Measurements from ENCODE around the gene KIAA0586. TPM values are rescaled to one million over a fixed set of nuclear protein-coding genes. Genes with fewer than 3 reads are reported as not detected.

Gene KIAA0586
- total RNA-seq, 1 experiment from 2014 or later, result 23.5 TPM

- POLR2A ChIA-PET, result no interaction called here
These were observed 166.5 kb downstream of the KIAA0586 start for GRCh38 chr14:58593977-58594376.

More at GRCh38 chr14:58593977-58594376, 166.5 kb downstream of the KIAA0586 start:
- TF ChIP-seq ZMAT4 (CRISPR knock-in tag; IDR thresholded peaks at IDR 0.05), result no peak
- TF ChIP-seq ZNF138 (CRISPR knock-in tag; conservative IDR thresholded peaks at IDR 0.05), result no peak
- no peak for TF ChIP-seq RORB (CRISPR knock-in tag; IDR thresholded peaks at IDR 0.05)
- TF ChIP-seq FOXK1 (CRISPR knock-in tag; IDR thresholded peaks at IDR 0.05), result no peak
- no peak for TF ChIP-seq ELF4 (CRISPR knock-in tag; IDR thresholded peaks at IDR 0.05; ENCODE audit: low read depth)
- TF ChIP-seq ZNF425 (CRISPR knock-in tag; conservative IDR thresholded peaks at IDR 0.05), result no peak
- TF ChIP-seq NR2C2 (CRISPR knock-in tag; IDR thresholded peaks at IDR 0.05), result no peak
- TF ChIP-seq HMGXB4 (CRISPR knock-in tag; IDR thresholded peaks at IDR 0.05), result no peak
- no peak for TF ChIP-seq ZNF512 (CRISPR knock-in tag; IDR thresholded peaks at IDR 0.05; ENCODE audit: borderline replicate concordance)
- no peak for TF ChIP-seq PRDM15 (CRISPR knock-in tag; IDR thresholded peaks at IDR 0.05)
- no peak for TF ChIP-seq NFATC4 (CRISPR knock-in tag; IDR thresholded peaks at IDR 0.05)
- TF ChIP-seq TP53 (CRISPR knock-in tag; IDR thresholded peaks at IDR 0.05), result no peak
- no peak for TF ChIP-seq OVOL2 (CRISPR knock-in tag; IDR thresholded peaks at IDR 0.05; ENCODE audit: borderline replicate concordance)
- TF ChIP-seq ATF3 (CRISPR knock-in tag; conservative IDR thresholded peaks at IDR 0.05), result no peak
- no peak for TF ChIP-seq GABPB1 (CRISPR knock-in tag; IDR thresholded peaks at IDR 0.05)
- CTCF ChIA-PET, result no interaction called here
- Mint-ChIP-seq H3K4me1 (peaks cover 13% of the 10 kb centered on the region), H3K9me3 (peaks cover 7% of the 10 kb centered on the region; the same call in 1 of the 2 replicates), H3K27ac (no peak overlapping the region), H3K4me3 (no peak overlapping the region), H3K27me3 (ENCODE audit: low read depth) (peaks cover 30% of the 10 kb centered on the region), H3K36me3 (peaks cover 7% of the 10 kb centered on the region)
- DNase-seq (ENCODE audit: low spot score) (no peak), ATAC-seq (no peak)
